ENCODE data around the gene FAF2. TPM values are rescaled to one million over a fixed set of nuclear protein-coding genes. Genes with fewer than 3 reads are reported as not detected.

The FAF2 gene
- total RNA-seq, 1 donor from 2014 or later, result 31.8 TPM

DNA sequence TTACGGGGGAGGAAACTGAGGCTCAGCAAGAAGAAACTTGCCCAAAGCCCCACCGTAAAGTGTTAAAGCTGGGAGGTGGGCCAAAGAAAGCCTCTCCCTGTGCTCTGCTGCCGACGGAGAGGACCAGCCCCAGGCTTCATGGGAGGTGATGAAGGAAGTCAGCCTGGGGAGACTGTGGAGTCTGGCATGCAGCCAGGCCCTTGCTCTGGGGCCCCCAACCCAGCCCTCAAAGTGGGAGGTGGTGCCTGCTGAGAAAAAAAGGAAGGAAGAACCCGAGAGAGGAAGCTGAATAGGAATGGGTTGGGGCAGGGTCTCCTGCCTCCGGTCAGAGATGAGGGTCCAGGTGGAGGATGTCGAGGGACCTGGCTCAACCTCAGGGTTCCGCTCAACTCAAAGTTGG lies 85.2 kb downstream of the FAF2 start:
- Histone ChIP-seq H3K27ac (peak overlapping the region; percentile 98), H3K27me3 (ENCODE audit: low read depth) (no peaks in the 10 kb centered on the region), H3K9me3 (no peaks in the 10 kb centered on the region), H3K36me3 (peaks cover 35% of the 10 kb centered on the region), H3K4me3 (peak overlapping the region; percentile 27), H3K4me1 (peaks cover 65% of the 10 kb centered on the region)
- TF ChIP-seq, protein P1, sequence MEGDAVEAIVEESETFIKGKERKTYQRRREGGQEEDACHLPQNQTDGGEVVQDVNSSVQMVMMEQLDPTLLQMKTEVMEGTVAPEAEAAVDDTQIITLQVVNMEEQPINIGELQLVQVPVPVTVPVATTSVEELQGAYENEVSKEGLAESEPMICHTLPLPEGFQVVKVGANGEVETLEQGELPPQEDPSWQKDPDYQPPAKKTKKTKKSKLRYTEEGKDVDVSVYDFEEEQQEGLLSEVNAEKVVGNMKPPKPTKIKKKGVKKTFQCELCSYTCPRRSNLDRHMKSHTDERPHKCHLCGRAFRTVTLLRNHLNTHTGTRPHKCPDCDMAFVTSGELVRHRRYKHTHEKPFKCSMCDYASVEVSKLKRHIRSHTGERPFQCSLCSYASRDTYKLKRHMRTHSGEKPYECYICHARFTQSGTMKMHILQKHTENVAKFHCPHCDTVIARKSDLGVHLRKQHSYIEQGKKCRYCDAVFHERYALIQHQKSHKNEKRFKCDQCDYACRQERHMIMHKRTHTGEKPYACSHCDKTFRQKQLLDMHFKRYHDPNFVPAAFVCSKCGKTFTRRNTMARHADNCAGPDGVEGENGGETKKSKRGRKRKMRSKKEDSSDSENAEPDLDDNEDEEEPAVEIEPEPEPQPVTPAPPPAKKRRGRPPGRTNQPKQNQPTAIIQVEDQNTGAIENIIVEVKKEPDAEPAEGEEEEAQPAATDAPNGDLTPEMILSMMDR (IDR thresholded peaks at IDR 0.05), result no peak
- DNase-seq, result peak; percentile 68
- intact Hi-C loops (cut with DNase I), result no loop called here
- ATAC-seq, result no peak

DNA sequence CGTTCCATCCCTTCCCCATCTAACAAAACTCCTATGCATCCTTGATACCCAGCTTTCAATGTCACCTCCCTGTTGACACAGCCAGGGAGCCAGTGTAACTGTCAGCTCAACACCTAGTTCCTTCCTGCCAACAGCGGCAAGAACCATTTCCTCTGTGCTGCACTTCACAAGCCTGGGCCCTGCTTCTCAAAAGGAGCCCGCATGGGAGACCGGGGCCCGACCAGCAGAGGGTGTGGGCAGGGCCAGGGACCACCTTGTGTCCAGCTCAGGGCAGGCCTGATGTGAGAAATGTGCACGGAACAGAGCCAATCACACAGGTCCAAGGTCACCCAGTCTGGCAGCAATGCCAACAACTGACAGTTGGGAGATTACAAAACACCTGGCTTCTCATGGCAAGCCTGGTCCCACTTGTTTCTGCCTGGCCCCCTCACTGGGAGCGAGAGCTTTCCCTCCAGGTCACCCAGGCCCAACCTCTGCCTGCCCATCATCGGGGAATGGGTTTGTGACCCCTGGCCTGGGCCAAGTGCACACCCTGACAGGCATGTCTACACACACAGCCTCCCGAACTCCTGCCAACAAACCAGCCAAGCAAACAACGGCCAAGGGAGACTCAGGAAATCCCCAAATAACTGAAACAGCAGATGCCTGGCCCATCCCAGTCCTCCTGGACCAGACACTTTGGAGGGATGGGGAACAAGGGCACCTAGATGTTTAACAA lies 85.9 kb downstream of the FAF2 start:
- intact Hi-C loops (cut with DNase I), result no loop called here
- Histone ChIP-seq H3K36me3 (peaks cover 28% of the 10 kb centered on the region), H3K4me1 (peaks cover 71% of the 10 kb centered on the region), H3K4me3 (peak overlapping the region; percentile 27), H3K27me3 (ENCODE audit: low read depth) (no peaks in the 10 kb centered on the region), H3K27ac (peak overlapping the region; percentile 98), H3K9me3 (no peaks in the 10 kb centered on the region)
- TF ChIP-seq, protein P1 (IDR thresholded peaks at IDR 0.05), result no peak
- peak; percentile 61 for DNase-seq
- no peak for ATAC-seq

DNA sequence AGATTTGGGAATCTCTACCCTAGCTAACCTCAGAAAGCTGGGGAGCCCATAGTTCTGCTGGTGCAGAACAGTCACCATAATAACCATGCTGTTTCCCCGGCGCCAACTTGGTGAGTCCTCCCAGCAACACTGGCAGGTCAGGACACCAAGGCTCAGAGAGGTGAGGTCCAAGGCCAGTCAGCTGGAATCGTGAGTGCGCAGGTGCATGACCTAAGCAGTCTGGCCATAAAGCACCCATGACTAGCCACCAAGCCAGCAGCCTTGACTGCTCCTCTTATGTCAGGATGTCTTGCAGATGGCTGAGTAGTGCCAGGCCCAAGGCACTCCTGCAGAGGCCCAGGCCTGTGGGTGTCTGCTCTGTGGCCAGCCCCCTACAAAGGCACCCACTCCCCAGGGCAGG lies 86.5 kb downstream of the FAF2 start:
- Histone ChIP-seq H3K4me3 (peak overlapping the region; percentile 91), H3K9me3 (no peaks in the 10 kb centered on the region), H3K27ac (peak overlapping the region; percentile 98), H3K27me3 (ENCODE audit: low read depth) (no peaks in the 10 kb centered on the region), H3K36me3 (peaks cover 23% of the 10 kb centered on the region), H3K4me1 (peaks cover 75% of the 10 kb centered on the region)
- ATAC-seq (no peak), DNase-seq (no peak)
- TF ChIP-seq, protein P1 (IDR thresholded peaks at IDR 0.05), result no peak
- intact Hi-C loops (cut with DNase I), result no loop called here

DNA sequence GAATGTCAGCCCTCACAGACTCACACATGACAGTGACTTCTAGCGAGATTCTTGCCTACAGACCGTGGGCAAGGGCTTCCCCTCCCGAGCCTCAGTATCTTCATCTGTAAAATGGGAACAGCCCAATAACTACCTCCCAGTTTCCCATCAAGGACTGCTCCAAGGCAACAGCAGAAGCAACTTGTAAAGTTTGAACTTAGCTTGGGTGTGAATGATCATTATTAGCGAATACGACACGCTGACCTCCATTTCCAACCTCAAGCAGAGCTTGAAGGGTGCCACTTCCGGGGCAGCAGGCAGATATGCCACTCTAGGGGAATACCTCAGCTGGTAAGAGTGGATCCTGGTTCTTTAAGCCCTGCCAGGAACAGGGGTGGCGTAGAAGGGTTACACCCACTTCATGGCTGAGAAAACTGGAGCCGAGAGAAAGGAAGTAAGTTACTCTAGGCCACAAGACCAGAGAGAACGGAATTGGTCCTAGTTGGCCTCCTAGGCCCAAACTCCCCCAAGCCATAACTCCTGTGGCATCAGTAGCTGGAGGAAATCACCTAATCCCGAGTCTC lies 87.0 kb downstream of the FAF2 start:
- Histone ChIP-seq H3K4me3 (peak overlapping the region; percentile 91), H3K27ac (peak overlapping the region; percentile 98), H3K36me3 (peaks cover 20% of the 10 kb centered on the region), H3K27me3 (ENCODE audit: low read depth) (no peaks in the 10 kb centered on the region), H3K9me3 (no peaks in the 10 kb centered on the region), H3K4me1 (peaks cover 75% of the 10 kb centered on the region)
- ATAC-seq (peak; percentile 6 to 17), DNase-seq (peak; percentile 60)
- TF ChIP-seq, protein P1 (IDR thresholded peaks at IDR 0.05), result no peak
- intact Hi-C loops (cut with DNase I), result no loop called here

DNA sequence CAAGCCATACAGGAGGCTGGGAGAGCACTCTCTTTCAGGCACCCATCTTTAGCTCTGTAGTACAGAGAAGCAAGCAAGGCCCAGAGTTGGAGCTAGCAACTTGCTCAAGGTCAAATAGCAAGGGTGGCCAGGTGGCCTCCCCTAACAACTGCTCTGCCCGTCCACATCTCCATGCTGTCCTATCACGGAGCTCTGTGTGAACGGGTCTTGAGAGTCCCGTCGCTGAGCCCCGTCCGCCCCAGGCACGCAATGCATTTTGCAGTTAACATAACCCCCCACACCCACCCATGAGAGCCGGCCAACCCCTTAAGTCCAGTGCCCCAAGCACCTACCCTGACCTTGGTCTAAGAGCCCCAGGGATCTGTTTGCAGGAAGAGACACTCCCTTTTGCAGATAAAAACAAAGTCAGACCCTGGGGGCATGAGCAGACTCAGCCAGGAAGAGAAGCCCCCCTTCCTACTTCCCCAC lies 87.5 kb downstream of the FAF2 start:
- DNase-seq (no peak), ATAC-seq (no peak)
- TF ChIP-seq, protein P1 (IDR thresholded peaks at IDR 0.05), result no peak
- H3K4me1 ChIP-seq, result peaks cover 74% of the 10 kb centered on the region
- H3K27ac ChIP-seq, result peak overlapping the region; percentile 98
- peak overlapping the region; percentile 91 for H3K4me3 ChIP-seq
- no peaks in the 10 kb centered on the region for H3K27me3 ChIP-seq (ENCODE audit: low read depth)
- intact Hi-C loops (cut with DNase I), result no loop called here
- no peaks in the 10 kb centered on the region for H3K9me3 ChIP-seq
- peaks cover 15% of the 10 kb centered on the region for H3K36me3 ChIP-seq

Data from lower lobe of right lung (tissue), 2 donors.